Mucosa of descending colon (tissue), 3 donors: ENCODE results near the gene FAM47E. TPM values are rescaled to one million over a fixed set of nuclear protein-coding genes. Genes with fewer than 3 reads are reported as not detected.

ENCODE experiments used
- ATAC-seq: fragments of 200-7000 bp; cut with Tn5 transposase; one replicate; pipeline ENCODE4 v1.9.1; 2020; ENCODE audit warnings: mild to moderate bottlenecking, moderate library complexity
- DNase-seq, 3 donors: peaks; one replicate each; pipeline ENCODE4 v3.0.0-alpha.2; 2020
- H3K36me3 ChIP-seq: fragments of 200-600 bp; one replicate; pipeline ENCODE4 v1.8.0; 2021; ENCODE audit warnings: low read depth, mild to moderate bottlenecking
- H3K4me1 ChIP-seq: fragments of 200-600 bp; one replicate; pipeline ENCODE4 v1.8.0; 2021; ENCODE audit warnings: low read depth, mild to moderate bottlenecking
- H3K4me3 ChIP-seq: fragments of 200-600 bp; one replicate; pipeline ENCODE4 v1.8.0; 2021; ENCODE audit warnings: mild to moderate bottlenecking
- H3K9me3 ChIP-seq: fragments of 200-600 bp; one replicate; pipeline ENCODE4 v1.8.0; 2021; ENCODE audit warnings: mild to moderate bottlenecking
- CTCF ChIP-seq: fragments of 200-600 bp; IDR thresholded peaks from one replicate; pipeline ENCODE4 v1.8.0; 2022; ENCODE audit warnings: antibody characterized with exemption, mild to moderate bottlenecking
- intact Hi-C, 2 donors: fragments of 100-400 bp; cut with DNase I in 1 of 2; cut with micrococcal nuclease in 1 of 2; formaldehyde crosslinking; loops; one replicate each; pipeline versions ENCODE4 v1.11.0 to v1.11.1; 2022; cut with DNase I, micrococcal nuclease
- total RNA-seq, 3 donors: library from RNA; stranded (reverse); fragmentation: NEBNext Ultra II Directional in 2 of 3; extraction: Animal tissue kit (Norgen Biotek cat#: 25700) in 2 of 3; gene quantifications; one replicate each; pipeline versions ENCODE4 v1.2.1 to v1.2.4, GENCODE V29; 2021 to 2023
- donor health status: DM: no; HTN: no; CAD: no; lungs with moderate emphysema.
- donor health status: DM: no; HTN: no; CAD: no.
- donor health status: DM: no; HTN: yes; CAD: no.

FAM47E gene
- total RNA-seq, 3 donors from 2014 or later = 3.3 to 9.8 (median 6.1) TPM

- Histone ChIP-seq H3K4me3 (no peak overlapping the region), H3K9me3 (peaks cover 2% of the 10 kb centered on the region), H3K36me3 (no peaks in the 10 kb centered on the region), H3K4me1 (no peaks in the 10 kb centered on the region)
- DNase-seq (no peak), ATAC-seq (peak; percentile 91)
- intact Hi-C loops = no loop called here
- TF ChIP-seq CTCF = no peak
Observed at GRCh38 chr4:76293772-76294171, 42.3 kb downstream of the FAM47E start.

GRCh38 chr4:76296286-76296820 lies 44.8 kb downstream of the FAM47E start:
- no peaks in the 10 kb centered on the region for H3K36me3 ChIP-seq
- no peak for DNase-seq
- peaks cover 2% of the 10 kb centered on the region for H3K9me3 ChIP-seq
- no peak for ATAC-seq
- H3K4me3 ChIP-seq = no peak overlapping the region
- H3K4me1 ChIP-seq = peaks cover under 1% of the 10 kb centered on the region
- intact Hi-C loops = no loop called here
- no peak for TF ChIP-seq CTCF

GRCh38 chr4:76298227-76298626 lies 46.7 kb downstream of the FAM47E start:
- ATAC-seq (no peak), DNase-seq (no peak)
- TF ChIP-seq CTCF = no peak
- Histone ChIP-seq H3K4me3 (no peak overlapping the region), H3K36me3 (no peaks in the 10 kb centered on the region), H3K4me1 (peaks cover 8% of the 10 kb centered on the region), H3K9me3 (peaks cover 2% of the 10 kb centered on the region)
- intact Hi-C loops = no loop called here

- intact Hi-C loops = loop anchor here in 1 of 2 donors (10.0 kb wide), 1 partner anchor 105 kb away; no protein-coding TSS in a partner anchor
- ATAC-seq (no peak), DNase-seq (no peak)
- H3K4me1 ChIP-seq = peaks cover 13% of the 10 kb centered on the region
- H3K9me3 ChIP-seq = peaks cover 2% of the 10 kb centered on the region
- no peak for TF ChIP-seq CTCF
- H3K36me3 ChIP-seq = no peaks in the 10 kb centered on the region
- H3K4me3 ChIP-seq = no peak overlapping the region
Observed at GRCh38 chr4:76300012-76300411, 48.5 kb downstream of the FAM47E start.

- Histone ChIP-seq H3K9me3 (peaks cover 2% of the 10 kb centered on the region), H3K36me3 (no peaks in the 10 kb centered on the region), H3K4me1 (peaks cover 20% of the 10 kb centered on the region), H3K4me3 (no peak overlapping the region)
- peak; percentile 55 for ATAC-seq
- peak in 1 of 3 donors; percentile 20 for DNase-seq
- TF ChIP-seq CTCF = no peak
- intact Hi-C loops = loop anchor here in 1 of 2 donors (10.0 kb wide), 1 partner anchor 106 kb away; no protein-coding TSS in a partner anchor
Observed at GRCh38 chr4:76301068-76301774, 49.7 kb downstream of the FAM47E start.
